ENCODE data around the gene ADGRB3.

ADGRB3 gene

DNA sequence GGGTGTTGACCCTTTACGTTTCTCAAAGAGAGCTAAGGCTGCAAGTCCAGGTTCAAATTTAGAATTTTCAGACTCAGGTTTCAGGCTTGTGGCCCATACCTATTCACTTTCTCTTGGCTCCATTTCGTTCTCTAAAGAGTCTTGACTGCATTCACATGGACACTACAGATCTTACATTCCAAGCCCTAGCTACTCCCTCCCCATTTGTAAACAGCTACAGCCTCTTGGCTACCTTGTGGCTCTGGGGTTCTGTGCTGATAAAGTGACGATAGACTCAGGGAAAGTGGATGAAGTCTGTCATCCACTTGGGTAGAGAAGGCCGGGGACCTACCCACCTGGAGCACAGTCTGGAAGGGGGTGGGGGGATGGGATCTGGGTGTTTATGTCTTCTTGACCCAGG, 658.4 kb downstream of the ADGRB3 start:
- no peaks in the 10 kb centered on the region for H3F3A ChIP-seq (ENCODE audit: insufficient read depth, low read length)
- H3K4me2 ChIP-seq (ENCODE audit: low read depth, low read length): no peak overlapping the region
- no peak overlapping the region for H3K9ac ChIP-seq (ENCODE audit: low read length)
- H3K9me2 ChIP-seq (replicated peaks; ENCODE audit: insufficient read depth, low read length): no peaks in the 10 kb centered on the region
- no peaks in the 10 kb centered on the region for H3K4me1 ChIP-seq (ENCODE audit: low read length)
- TF ChIP-seq EZH2 (optimal IDR thresholded peaks at IDR 0.05; ENCODE audit: low read depth, low read length): no peak
- TF ChIP-seq, protein P1, sequence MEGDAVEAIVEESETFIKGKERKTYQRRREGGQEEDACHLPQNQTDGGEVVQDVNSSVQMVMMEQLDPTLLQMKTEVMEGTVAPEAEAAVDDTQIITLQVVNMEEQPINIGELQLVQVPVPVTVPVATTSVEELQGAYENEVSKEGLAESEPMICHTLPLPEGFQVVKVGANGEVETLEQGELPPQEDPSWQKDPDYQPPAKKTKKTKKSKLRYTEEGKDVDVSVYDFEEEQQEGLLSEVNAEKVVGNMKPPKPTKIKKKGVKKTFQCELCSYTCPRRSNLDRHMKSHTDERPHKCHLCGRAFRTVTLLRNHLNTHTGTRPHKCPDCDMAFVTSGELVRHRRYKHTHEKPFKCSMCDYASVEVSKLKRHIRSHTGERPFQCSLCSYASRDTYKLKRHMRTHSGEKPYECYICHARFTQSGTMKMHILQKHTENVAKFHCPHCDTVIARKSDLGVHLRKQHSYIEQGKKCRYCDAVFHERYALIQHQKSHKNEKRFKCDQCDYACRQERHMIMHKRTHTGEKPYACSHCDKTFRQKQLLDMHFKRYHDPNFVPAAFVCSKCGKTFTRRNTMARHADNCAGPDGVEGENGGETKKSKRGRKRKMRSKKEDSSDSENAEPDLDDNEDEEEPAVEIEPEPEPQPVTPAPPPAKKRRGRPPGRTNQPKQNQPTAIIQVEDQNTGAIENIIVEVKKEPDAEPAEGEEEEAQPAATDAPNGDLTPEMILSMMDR (IDR thresholded peaks at IDR 0.05; ENCODE audit: low read length): no peak
- no peak for TF ChIP-seq EZH2phosphoT487 (IDR thresholded peaks at IDR 0.05; ENCODE audit: low read length)
- H3K27me3 ChIP-seq (replicated peaks; ENCODE audit: insufficient read depth, low read length): no peaks in the 10 kb centered on the region
- no peak overlapping the region for H3K27ac ChIP-seq (ENCODE audit: low read length)
- no peaks in the 10 kb centered on the region for H4K20me1 ChIP-seq (ENCODE audit: insufficient read depth, low read length)
- no peak for DNase-seq
- no peak overlapping the region for H2AFZ ChIP-seq (ENCODE audit: low read length)
- no peaks in the 10 kb centered on the region for H3K79me2 ChIP-seq (ENCODE audit: low read length)
- H3K36me3 ChIP-seq (replicated peaks; ENCODE audit: insufficient read depth, low read length): no peaks in the 10 kb centered on the region
- no peaks in the 10 kb centered on the region for H3K9me3 ChIP-seq (replicated peaks; ENCODE audit: insufficient read depth, low read length)
- no peak overlapping the region for H3K4me3 ChIP-seq (ENCODE audit: low read length)

DNA sequence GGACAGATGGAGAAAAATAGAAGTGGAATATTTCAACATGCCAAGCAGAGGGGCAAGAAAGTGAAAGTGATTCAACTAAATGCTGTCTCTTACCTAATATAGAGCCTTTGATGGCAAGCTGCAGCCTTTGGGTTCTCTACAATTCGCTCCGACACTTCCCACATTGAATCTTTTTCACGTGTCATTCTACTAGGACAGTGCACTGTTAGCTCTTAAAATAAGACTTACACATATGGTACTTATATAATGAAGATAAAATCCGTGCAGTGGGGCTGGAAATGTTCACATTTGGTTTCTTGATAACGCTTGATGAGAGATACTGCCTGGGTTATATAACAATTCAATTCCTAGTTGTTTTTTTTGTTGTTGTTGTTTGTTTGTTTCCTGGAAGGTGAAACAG, 659.3 kb downstream of the ADGRB3 start:
- Histone ChIP-seq H2AFZ (ENCODE audit: low read length) (no peak overlapping the region), H3K27ac (ENCODE audit: low read length) (no peak overlapping the region), H3K9me3 (replicated peaks; ENCODE audit: insufficient read depth, low read length) (no peaks in the 10 kb centered on the region), H3K27me3 (replicated peaks; ENCODE audit: insufficient read depth, low read length) (no peaks in the 10 kb centered on the region), H3K79me2 (ENCODE audit: low read length) (no peaks in the 10 kb centered on the region), H3K4me3 (ENCODE audit: low read length) (no peak overlapping the region), H3K4me1 (ENCODE audit: low read length) (no peaks in the 10 kb centered on the region), H3K36me3 (replicated peaks; ENCODE audit: insufficient read depth, low read length) (no peaks in the 10 kb centered on the region), H3K9ac (ENCODE audit: low read length) (no peak overlapping the region), H3K9me2 (replicated peaks; ENCODE audit: insufficient read depth, low read length) (no peaks in the 10 kb centered on the region), H3F3A (ENCODE audit: insufficient read depth, low read length) (no peaks in the 10 kb centered on the region), H3K4me2 (ENCODE audit: low read depth, low read length) (no peak overlapping the region), H4K20me1 (ENCODE audit: insufficient read depth, low read length) (no peaks in the 10 kb centered on the region)
- DNase-seq: no peak
- TF ChIP-seq EZH2 (optimal IDR thresholded peaks at IDR 0.05; ENCODE audit: low read depth, low read length) (no peak), EZH2phosphoT487 (IDR thresholded peaks at IDR 0.05; ENCODE audit: low read length) (no peak)
- TF ChIP-seq, protein P1 (IDR thresholded peaks at IDR 0.05; ENCODE audit: low read length): no peak

DNA sequence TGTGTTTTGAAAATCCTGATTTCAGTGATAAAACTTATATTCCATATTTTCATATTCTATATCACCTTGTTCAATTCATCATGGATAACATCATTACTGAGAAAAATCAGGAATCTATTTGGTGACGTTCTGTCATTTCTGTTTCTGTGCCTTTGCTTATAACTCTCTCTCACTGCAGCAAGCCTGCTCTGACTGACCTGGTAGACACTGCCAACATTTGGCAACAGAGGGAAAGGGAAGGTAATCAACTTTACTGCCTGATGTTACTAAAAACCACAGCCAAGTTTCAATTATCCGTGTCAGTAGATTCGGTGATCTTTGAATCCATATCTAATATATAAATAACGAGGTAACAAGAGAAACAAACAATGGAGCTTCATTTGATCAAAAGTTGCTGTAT, 659.8 kb downstream of the ADGRB3 start:
- no peaks in the 10 kb centered on the region for H3F3A ChIP-seq (ENCODE audit: insufficient read depth, low read length)
- no peaks in the 10 kb centered on the region for H3K4me1 ChIP-seq (ENCODE audit: low read length)
- no peak for DNase-seq
- H3K79me2 ChIP-seq (ENCODE audit: low read length): no peaks in the 10 kb centered on the region
- no peaks in the 10 kb centered on the region for H3K27me3 ChIP-seq (replicated peaks; ENCODE audit: insufficient read depth, low read length)
- H3K9me2 ChIP-seq (replicated peaks; ENCODE audit: insufficient read depth, low read length): no peaks in the 10 kb centered on the region
- H3K9ac ChIP-seq (ENCODE audit: low read length): no peak overlapping the region
- no peaks in the 10 kb centered on the region for H4K20me1 ChIP-seq (ENCODE audit: insufficient read depth, low read length)
- TF ChIP-seq, protein P1 (IDR thresholded peaks at IDR 0.05; ENCODE audit: low read length): no peak
- no peak for TF ChIP-seq EZH2 (optimal IDR thresholded peaks at IDR 0.05; ENCODE audit: low read depth, low read length)
- no peak for TF ChIP-seq EZH2phosphoT487 (IDR thresholded peaks at IDR 0.05; ENCODE audit: low read length)
- no peak overlapping the region for H3K4me3 ChIP-seq (ENCODE audit: low read length)
- H2AFZ ChIP-seq (ENCODE audit: low read length): no peak overlapping the region
- no peaks in the 10 kb centered on the region for H3K9me3 ChIP-seq (replicated peaks; ENCODE audit: insufficient read depth, low read length)
- no peak overlapping the region for H3K4me2 ChIP-seq (ENCODE audit: low read depth, low read length)
- H3K27ac ChIP-seq (ENCODE audit: low read length): no peak overlapping the region
- no peaks in the 10 kb centered on the region for H3K36me3 ChIP-seq (replicated peaks; ENCODE audit: insufficient read depth, low read length)
